Right cardiac atrium (tissue), 5 donors: Measurements from ENCODE around the gene DLX2. TPM values are rescaled to one million over a fixed set of nuclear protein-coding genes. Genes with fewer than 3 reads are reported as not detected.
"Not testable (repeated sequence)": the region's sequence is repeated elsewhere in the genome, so short reads cannot be mapped to it uniquely, and the experiment has no call there.

Experiments
- ATAC-seq, 2 donors: fragments of 200-7000 bp; cut with Tn5 transposase; one replicate each; pipeline versions ENCODE4 v1.8.0 to v1.9.1; 2020; ENCODE audit warnings: moderate library complexity in 2 of 2, mild to moderate bottlenecking in 1 of 2
- DNase-seq, 3 donors: peaks; one replicate each; pipeline ENCODE4 v3.0.0-alpha.2; 2020
- H3K27ac ChIP-seq: one replicate; pipeline ENCODE4 v1.5.1; 2013; ENCODE audit warnings: mild to moderate bottlenecking, low read length, control low read depth, moderate library complexity
- H3K27me3 ChIP-seq: one replicate; pipeline ENCODE4 v1.6.1; 2013; ENCODE audit not compliant: control insufficient read depth, insufficient read depth
- H3K4me1 ChIP-seq: one replicate; pipeline ENCODE4 v1.6.1; 2013; ENCODE audit warnings: low read length; ENCODE audit not compliant: control insufficient read depth, insufficient read depth
- H3K4me3 ChIP-seq: one replicate; pipeline ENCODE4 v1.5.1; 2013; ENCODE audit warnings: low read length, control low read depth
- H3K9me3 ChIP-seq: one replicate; pipeline ENCODE4 v1.6.1; 2013; ENCODE audit warnings: low read length; ENCODE audit not compliant: control insufficient read depth
- WGBS: extraction: QIAGEN DNeasy Blood & Tissue Kit; methylation state at CpG from one replicate; pipeline ENCODE4 v1.1.7; 2013; 5-methylcytosine and 5-hydroxymethylcytosine counted together
- intact Hi-C, 4 donors: fragments of 100-400 bp; cut with DNase I; formaldehyde crosslinking; loops; one replicate each; pipeline versions ENCODE4 v1.11.0 to v1.14.0; 2022 to 2023
- polyA plus RNA-seq: library from polyadenylated mRNA; stranded (reverse); fragments of 200-250 nt; gene quantifications from one replicate; pipeline ENCODE4 v1.2.3, GENCODE V29; 2013
- total RNA-seq, 4 donors: library from RNA; stranded (reverse); fragmentation: NEBNext Ultra II Directional; extraction: Animal tissue kit (Norgen Biotek cat#: 25700); gene quantifications; one replicate each; pipeline ENCODE4 v1.2.1, GENCODE V29; 2021
- donor health status: healthy with polysubstance abuse.
- donor health status: DM: no; HTN: yes; CAD: no.
- donor health status: DM: no; HTN: no; CAD: no.
- donor health status: DM: no; HTN: yes; CAD: no; lungs with severe emphysema.
- donor health status: DM: yes; HTN: yes; CAD: no.

DLX2 gene
- total and polyA plus RNA-seq, 5 donors = not detected

DNA sequence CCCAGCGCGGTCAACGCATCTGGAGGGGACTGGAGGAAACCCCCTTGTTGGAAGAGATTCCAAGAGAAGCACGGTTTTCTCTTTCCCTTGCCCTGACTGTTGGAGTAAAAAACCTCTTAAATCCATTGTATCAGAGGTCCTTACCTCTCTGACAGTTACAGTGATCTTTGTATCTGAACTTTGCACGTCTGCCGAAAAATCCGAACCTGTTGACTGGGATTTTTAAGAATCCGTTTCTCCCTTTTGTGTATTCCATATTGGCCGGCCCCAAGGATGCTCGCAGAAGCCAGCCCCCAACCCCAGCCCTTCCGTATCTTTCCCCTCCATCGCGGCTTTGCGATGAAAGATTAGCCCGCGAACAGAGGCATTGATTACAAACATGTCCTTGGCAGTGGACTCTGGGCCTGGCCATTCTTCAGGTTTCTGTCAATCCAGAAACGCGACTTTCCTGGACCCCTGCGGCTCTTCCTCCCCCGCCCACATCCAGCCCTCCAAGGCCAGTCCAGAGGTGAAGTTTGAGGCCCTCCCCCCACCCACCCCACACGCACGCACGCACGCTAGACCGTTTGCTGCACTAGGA, 22.0 kb downstream of the DLX2 start:
- Histone ChIP-seq H3K4me1 (no peaks in the 10 kb centered on the region), H3K4me3 (no peak overlapping the region), H3K27me3 (no peaks in the 10 kb centered on the region), H3K9me3 (no peaks in the 10 kb centered on the region), H3K27ac (no peak overlapping the region)
- ATAC-seq = no peak
- DNase-seq = no peak
- intact Hi-C loops = no loop called here
- WGBS = 25% methylated on average over 25 of the region's 25 CpGs

DNA sequence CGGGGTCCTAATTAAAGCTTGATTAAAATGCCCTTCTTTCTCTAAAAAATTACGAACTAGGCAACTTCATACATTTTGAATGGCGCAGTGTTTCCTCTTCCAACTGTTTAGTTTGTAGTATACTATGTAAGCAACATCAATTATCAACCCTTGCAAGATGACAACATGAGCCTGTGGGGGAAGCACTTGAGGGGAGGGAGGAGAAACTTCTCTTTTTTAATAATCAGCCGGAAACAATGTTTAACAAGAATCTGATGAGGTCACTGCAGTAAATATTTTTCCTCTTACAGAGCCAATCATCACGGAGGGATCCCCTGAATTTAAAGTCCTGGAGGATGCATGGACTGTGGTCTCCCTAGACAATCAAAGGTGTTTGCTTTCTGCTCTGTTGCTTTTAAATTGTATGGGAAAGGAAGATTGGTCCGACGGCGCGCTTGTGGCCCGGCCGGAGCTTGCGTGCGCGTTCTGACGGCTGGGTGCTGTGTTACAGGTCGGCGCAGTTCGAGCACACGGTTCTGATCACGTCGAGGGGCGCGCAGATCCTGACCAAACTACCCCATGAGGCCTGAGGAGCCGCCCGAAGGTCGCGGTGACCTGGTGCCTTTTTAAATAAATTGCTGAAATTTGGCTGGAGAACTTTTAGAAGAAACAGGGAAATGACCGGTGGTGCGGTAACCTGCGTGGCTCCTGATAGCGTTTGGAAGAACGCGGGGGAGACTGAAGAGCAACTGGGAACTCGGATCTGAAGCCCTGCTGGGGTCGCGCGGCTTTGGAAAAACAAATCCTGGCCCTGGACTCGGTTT, 22.7 kb downstream of the DLX2 start:
- DNase-seq = peak in 1 of 3 donors; percentile 27
- H3K27ac ChIP-seq = no peak overlapping the region
- H3K9me3 ChIP-seq = no peaks in the 10 kb centered on the region
- H3K4me1 ChIP-seq = no peaks in the 10 kb centered on the region
- WGBS = 35% methylated on average over 38 of the region's 38 CpGs
- no peak for ATAC-seq
- H3K4me3 ChIP-seq = no peak overlapping the region
- intact Hi-C loops = no loop called here
- no peaks in the 10 kb centered on the region for H3K27me3 ChIP-seq

- intact Hi-C loops = no loop called here
- DNase-seq (no peak), ATAC-seq (no peak)
- no peak overlapping the region for H3K4me3 ChIP-seq
- no peaks in the 10 kb centered on the region for H3K9me3 ChIP-seq
- no peaks in the 10 kb centered on the region for H3K27me3 ChIP-seq
- H3K4me1 ChIP-seq = no peaks in the 10 kb centered on the region
- WGBS = 88% methylated on average over 5 of the region's 5 CpGs
- H3K27ac ChIP-seq = no peak overlapping the region
Measured at GRCh38 chr2:172079416-172079815, 23.3 kb downstream of the DLX2 start.

DNA sequence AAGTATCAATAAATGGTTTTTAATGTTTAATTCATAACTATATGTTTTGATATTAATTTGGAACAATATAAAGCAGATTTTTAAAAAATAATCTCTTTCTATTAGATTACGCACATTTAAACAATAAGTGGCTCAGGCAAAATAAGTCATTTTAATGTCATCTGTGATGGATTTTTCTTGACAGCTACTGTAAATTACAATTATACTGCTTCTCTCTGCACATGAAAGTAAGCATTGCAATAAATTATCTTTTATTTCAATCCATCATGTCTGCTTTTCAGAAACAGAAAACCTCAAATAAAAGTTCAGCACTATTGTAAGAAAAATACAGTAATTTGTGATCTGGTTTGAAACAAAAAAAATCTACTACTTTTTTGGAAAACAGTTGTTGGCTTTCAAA, 28.4 kb downstream of the DLX2 start:
- no peak overlapping the region for H3K27ac ChIP-seq
- intact Hi-C loops = no loop called here
- no peaks in the 10 kb centered on the region for H3K27me3 ChIP-seq
- H3K4me1 ChIP-seq = no peaks in the 10 kb centered on the region
- no peaks in the 10 kb centered on the region for H3K9me3 ChIP-seq
- no peak for DNase-seq
- no peak overlapping the region for H3K4me3 ChIP-seq
- no peak for ATAC-seq
- 97% methylated on average over 1 of the region's 1 CpG for WGBS

DNA sequence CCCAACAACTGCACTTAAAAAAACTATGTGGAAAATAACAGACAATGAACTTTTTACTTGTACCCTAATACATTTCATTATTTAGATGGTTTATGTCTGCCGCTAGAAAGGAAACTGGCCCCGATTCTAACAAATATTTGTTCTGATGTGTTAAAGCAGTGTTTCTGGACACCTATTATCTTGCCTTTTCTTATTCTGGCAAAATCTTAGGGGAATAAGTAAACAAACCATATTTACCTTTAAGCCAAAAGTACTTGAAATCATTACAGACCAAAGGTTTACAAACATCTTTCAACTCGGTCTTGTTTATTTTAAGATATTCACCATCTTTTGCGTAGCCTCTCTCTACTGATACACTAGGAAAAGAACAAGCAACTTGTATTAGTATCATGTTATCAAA, 29.2 kb downstream of the DLX2 start:
- intact Hi-C loops = no loop called here
- 95% methylated on average over 4 of the region's 4 CpGs for WGBS
- H3K9me3 ChIP-seq = no peaks in the 10 kb centered on the region
- DNase-seq (no peak), ATAC-seq (no peak)
- no peak overlapping the region for H3K27ac ChIP-seq
- H3K27me3 ChIP-seq = no peaks in the 10 kb centered on the region
- no peaks in the 10 kb centered on the region for H3K4me1 ChIP-seq
- no peak overlapping the region for H3K4me3 ChIP-seq

GRCh38 chr2:172072706-172073105, 30.0 kb downstream of the DLX2 start:
- no peak for DNase-seq
- ATAC-seq = no peak
- no peak overlapping the region for H3K4me3 ChIP-seq
- H3K9me3 ChIP-seq = no peaks in the 10 kb centered on the region
- WGBS = 94% methylated on average over 2 of the region's 2 CpGs
- intact Hi-C loops = no loop called here
- no peaks in the 10 kb centered on the region for H3K27me3 ChIP-seq
- no peak overlapping the region for H3K27ac ChIP-seq
- no peaks in the 10 kb centered on the region for H3K4me1 ChIP-seq

- intact Hi-C loops = no loop called here
- Histone ChIP-seq H3K9me3 (no peaks in the 10 kb centered on the region), H3K4me1 (no peaks in the 10 kb centered on the region), H3K27me3 (no peaks in the 10 kb centered on the region), H3K27ac (no peak overlapping the region), H3K4me3 (no peak overlapping the region)
- ATAC-seq (no peak), DNase-seq (no peak)
- WGBS = 92% methylated on average over 3 of the region's 3 CpGs
Measured at GRCh38 chr2:172072303-172072702, 30.4 kb downstream of the DLX2 start.

- ATAC-seq = no peak
- H3K9me3 ChIP-seq = no peaks in the 10 kb centered on the region
- 86% methylated on average over 1 of the region's 1 CpG for WGBS
- H3K4me3 ChIP-seq = no peak overlapping the region
- DNase-seq = no peak
- H3K4me1 ChIP-seq = no peaks in the 10 kb centered on the region
- H3K27me3 ChIP-seq = no peaks in the 10 kb centered on the region
- intact Hi-C loops = no loop called here
- H3K27ac ChIP-seq = no peak overlapping the region
Measured at GRCh38 chr2:172070936-172071335, 31.8 kb downstream of the DLX2 start.

GRCh38 chr2:172067905-172068304, 34.8 kb downstream of the DLX2 start:
- H3K27ac ChIP-seq, H3K4me3 ChIP-seq, H3K9me3 ChIP-seq, DNase-seq, ATAC-seq, H3K27me3 ChIP-seq, intact Hi-C loops, H3K4me1 ChIP-seq: not testable (repeated sequence)
- 97% methylated on average over 4 of the region's 4 CpGs for WGBS

DNA sequence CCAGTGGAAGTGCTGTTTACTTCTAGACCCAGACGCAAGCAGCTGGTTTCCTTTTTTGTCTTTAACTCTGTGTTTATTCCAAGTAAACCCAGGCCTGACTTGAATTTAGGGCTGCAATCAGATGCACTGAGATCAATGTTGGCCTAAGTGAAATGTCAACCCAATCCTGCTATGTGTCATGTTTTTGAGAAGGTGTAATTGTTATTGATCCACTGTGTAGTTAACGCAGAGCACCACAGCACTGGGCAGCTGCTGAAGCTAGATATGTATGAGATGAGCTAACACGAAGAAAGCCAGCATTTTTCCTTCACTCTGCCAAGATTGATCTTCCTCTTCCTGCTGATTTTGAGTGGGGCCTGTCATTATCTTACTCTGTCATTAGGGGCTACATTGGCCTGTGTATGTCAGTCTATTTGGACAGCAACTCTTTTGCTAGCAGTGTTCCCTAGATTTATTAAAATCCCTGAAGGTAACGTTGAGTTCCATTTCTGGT, 36.3 kb downstream of the DLX2 start:
- no peak for ATAC-seq
- WGBS = 79% methylated on average over 4 of the region's 4 CpGs
- no peaks in the 10 kb centered on the region for H3K9me3 ChIP-seq
- no peak overlapping the region for H3K4me3 ChIP-seq
- intact Hi-C loops = no loop called here
- H3K4me1 ChIP-seq = no peaks in the 10 kb centered on the region
- no peaks in the 10 kb centered on the region for H3K27me3 ChIP-seq
- no peak overlapping the region for H3K27ac ChIP-seq
- DNase-seq = no peak

DNA sequence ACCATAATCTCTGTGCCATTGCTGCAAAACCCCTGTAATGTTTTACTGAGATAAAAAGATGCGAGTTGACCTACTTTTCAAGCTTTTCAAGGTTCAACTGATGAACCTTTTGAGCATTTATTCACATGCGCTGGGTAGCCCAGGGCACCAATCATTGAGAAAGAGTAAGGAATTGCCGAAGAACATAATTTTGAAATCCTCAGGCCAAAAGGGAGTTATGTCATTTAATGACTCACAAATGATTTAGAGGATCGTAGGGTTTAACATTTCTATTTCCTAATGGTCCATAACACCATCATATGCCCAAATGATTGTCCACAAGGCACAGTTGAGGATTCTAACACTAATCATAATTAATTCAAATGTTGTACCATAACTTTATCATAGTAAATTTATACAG, 37.6 kb downstream of the DLX2 start:
- Histone ChIP-seq H3K27ac (no peak overlapping the region), H3K27me3 (no peaks in the 10 kb centered on the region), H3K4me1 (no peaks in the 10 kb centered on the region), H3K9me3 (no peaks in the 10 kb centered on the region), H3K4me3 (no peak overlapping the region)
- DNase-seq (no peak), ATAC-seq (no peak)
- intact Hi-C loops = no loop called here
- WGBS = 91% methylated on average over 4 of the region's 4 CpGs
